Keratinocyte (primary cell): ENCODE data around the gene MARCOL. TPM values are rescaled to one million over a fixed set of nuclear protein-coding genes. Genes with fewer than 3 reads are reported as not detected.

Source experiments
- DNase-seq: peaks from one replicate; pipeline ENCODE4 v3.0.0-alpha.2; 2011; ENCODE audit warnings: low read depth, missing footprints, low spot score
- FAIRE-seq: peaks from 2 replicates; lab custom pipeline; 2011; peaks lifted over from hg19 to GRCh38; lab: Jason Lieb, UNC
- H2AFZ ChIP-seq: 2 replicates; pipeline ENCODE4 v1.6.0; 2012; ENCODE audit warnings: low read length, control low read depth, inconsistent platforms; ENCODE audit not compliant: control insufficient read depth
- H3K27ac ChIP-seq: 2 replicates; pipeline ENCODE4 v1.5.1; 2011; ENCODE audit warnings: low read length; ENCODE audit not compliant: control insufficient read depth, insufficient read depth
- H3K27me3 ChIP-seq: 3 replicates; pipeline ENCODE4 v1.6.0; 2011; ENCODE audit warnings: low read length; ENCODE audit not compliant: control insufficient read depth, insufficient read depth; ENCODE audit errors: extremely low read depth
- H3K36me3 ChIP-seq, 2 experiments: 2 replicates in 1 of 2; 3 replicates in 1 of 2; pipeline ENCODE4 v1.5.1; 2011; ENCODE audit warnings: low read length in 2 of 2, mild to moderate bottlenecking in 1 of 2; ENCODE audit not compliant: control insufficient read depth in 2 of 2, insufficient read depth in 2 of 2; ENCODE audit errors: extremely low read depth in 1 of 2
- H3K4me1 ChIP-seq: 3 replicates; pipeline ENCODE4 v1.5.1; 2011; ENCODE audit warnings: low read length; ENCODE audit not compliant: control insufficient read depth, insufficient read depth; ENCODE audit errors: extremely low read depth
- H3K4me2 ChIP-seq: 3 replicates; pipeline ENCODE4 v1.6.0; 2011; ENCODE audit warnings: low read depth, low read length; ENCODE audit not compliant: control insufficient read depth, insufficient read depth; ENCODE audit errors: extremely low read depth
- H3K4me3 ChIP-seq, 3 experiments: fragments of 200-600 bp in 1 of 3; sonication (generic) in 1 of 3; 2 replicates in 2 of 3; 3 replicates in 1 of 3; pipeline ENCODE4 v1.5.1; 2011 to 2016; ENCODE audit warnings: low read length in 3 of 3, mild to moderate bottlenecking in 3 of 3, control low read depth in 2 of 3, inconsistent platforms in 1 of 3, low read depth in 1 of 3, mixed read lengths in 1 of 3, mixed run types in 1 of 3, moderate library complexity in 1 of 3; ENCODE audit not compliant: control insufficient read depth in 2 of 3, insufficient read depth in 2 of 3; ENCODE audit errors: extremely low read depth in 1 of 3
- H3K79me2 ChIP-seq: 2 replicates; pipeline ENCODE4 v1.6.0; 2012; ENCODE audit warnings: low read length; ENCODE audit not compliant: control insufficient read depth, insufficient read depth
- H3K9ac ChIP-seq: 3 replicates; pipeline ENCODE4 v1.6.0; 2011; ENCODE audit warnings: low read length; ENCODE audit not compliant: control insufficient read depth, insufficient read depth; ENCODE audit errors: extremely low read depth
- H3K9me1 ChIP-seq: 3 replicates; pipeline ENCODE4 v1.6.0; 2011; ENCODE audit warnings: low read length; ENCODE audit not compliant: control insufficient read depth, insufficient read depth; ENCODE audit errors: extremely low read depth
- H3K9me3 ChIP-seq: 2 replicates; pipeline ENCODE4 v1.5.1; 2012; ENCODE audit warnings: low read depth, low read length; ENCODE audit not compliant: control insufficient read depth
- H4K20me1 ChIP-seq: 3 replicates; pipeline ENCODE4 v1.6.0; 2011; ENCODE audit warnings: low read length; ENCODE audit not compliant: control insufficient read depth, insufficient read depth; ENCODE audit errors: extremely low read depth
- CTCF ChIP-seq, 3 experiments: IDR thresholded peaks in 1 of 3; conservative IDR thresholded peaks in 1 of 3; optimal IDR thresholded peaks in 1 of 3; 2 replicates in 2 of 3; 3 replicates in 1 of 3; pipeline versions ENCODE3 to v1.5.1; 2011; ENCODE audit warnings: low read length in 3 of 3, mild to moderate bottlenecking in 3 of 3, moderate library complexity in 2 of 3, control low read depth in 1 of 3, inconsistent platforms in 1 of 3; ENCODE audit not compliant: insufficient read depth in 2 of 3; ENCODE audit errors: extremely low read depth in 1 of 3
- EZH2 ChIP-seq: IDR thresholded peaks from one replicate; pipeline ENCODE4 v1.6.1; 2012; ENCODE audit warnings: inconsistent platforms, mild to moderate bottlenecking, low read length, moderate library complexity
- dilution Hi-C: fragments of 300-500 bp; cut with MboI; formaldehyde crosslinking; loops from one replicate; pipeline ENCODE4 v1.7.0; 2020; ENCODE audit warnings: low sequenced_read_pairs; ENCODE audit not compliant: extremely low pct_ligation_motif_present
- polyA plus RNA-seq, 5 experiments: library from polyadenylated mRNA; depleted of rRNA in 3 of 5; stranded (reverse) in 3 of 5; stranded (forward) in 1 of 5; unstranded in 1 of 5; fragments of >200 nt; gene quantifications; 1 replicate in 1 of 5; 2 replicates in 3 of 5; 3 replicates in 1 of 5; pipeline versions ENCODE4 v1.2.1 to v1.2.3, GENCODE V29; 2011 to 2012; ENCODE audit warnings: missing spikeins in 2 of 5, low read depth in 1 of 5, low replicate concordance in 1 of 5

Gene MARCOL
- polyA plus RNA-seq, 1 donor (not counting 4 experiments of a cell fraction or from before 2014, with no cell fraction given): not detected

GRCh38 chr5:148205865-148206264 is 32.5 kb upstream of the MARCOL start:
- no peak overlapping the region for H3K9ac ChIP-seq

GRCh38 chr5:148206620-148207019 is 31.7 kb upstream of the MARCOL start:
- dilution Hi-C loops: no loop called here
- TF ChIP-seq CTCF (optimal IDR thresholded peaks at IDR 0.05 in 1 of 3, IDR thresholded peaks at IDR 0.05 in 1 of 3, conservative IDR thresholded peaks at IDR 0.05 in 1 of 3; ENCODE audit: extremely low read depth in 1 of 3, insufficient read depth in 2 of 3, low read length in 3 of 3) (no peak), EZH2 (no peak)
- no peak for FAIRE-seq
- no peak overlapping the region for H3K4me3 ChIP-seq
- peaks cover 28% of the 10 kb centered on the region for H3K4me1 ChIP-seq
- no peak overlapping the region for H3K4me2 ChIP-seq
- H3K9ac ChIP-seq: no peak overlapping the region
- H3K9me3 ChIP-seq: no peaks in the 10 kb centered on the region
- DNase-seq: no peak
- H4K20me1 ChIP-seq: no peaks in the 10 kb centered on the region
- no peaks in the 10 kb centered on the region for H3K9me1 ChIP-seq
- no peaks in the 10 kb centered on the region for H3K27me3 ChIP-seq
- no peak overlapping the region for H2AFZ ChIP-seq
- H3K36me3 ChIP-seq: no peaks in the 10 kb centered on the region
- H3K27ac ChIP-seq: no peak overlapping the region
- H3K79me2 ChIP-seq: no peaks in the 10 kb centered on the region

More at GRCh38 chr5:148205865-148206264, 32.5 kb upstream of the MARCOL start:
- Histone ChIP-seq H3K4me1 (peaks cover 28% of the 10 kb centered on the region), H4K20me1 (no peaks in the 10 kb centered on the region), H3K4me2 (no peak overlapping the region), H3K36me3 (no peaks in the 10 kb centered on the region), H3K4me3 (no peak overlapping the region), H3K79me2 (no peaks in the 10 kb centered on the region), H3K9me3 (no peaks in the 10 kb centered on the region), H3K9me1 (no peaks in the 10 kb centered on the region), H2AFZ (no peak overlapping the region), H3K27me3 (no peaks in the 10 kb centered on the region), H3K27ac (no peak overlapping the region)
- DNase-seq (no peak), FAIRE-seq (no peak)
- dilution Hi-C loops: no loop called here
- no peak for TF ChIP-seq EZH2
- TF ChIP-seq CTCF (optimal IDR thresholded peaks at IDR 0.05 in 1 of 3, IDR thresholded peaks at IDR 0.05 in 1 of 3, conservative IDR thresholded peaks at IDR 0.05 in 1 of 3; ENCODE audit: extremely low read depth in 1 of 3, insufficient read depth in 2 of 3, low read length in 3 of 3): no peak
